Measurements from ENCODE around the gene MYF6. TPM values are rescaled to one million over a fixed set of nuclear protein-coding genes. Genes with fewer than 3 reads are reported as not detected.

The MYF6 gene
- total and polyA plus RNA-seq, 2 of the 8 experiments (the other 6 are each of a cell fraction or from before 2014, with no cell fraction given): 0.39 TPM; not detected in 1

DNA sequence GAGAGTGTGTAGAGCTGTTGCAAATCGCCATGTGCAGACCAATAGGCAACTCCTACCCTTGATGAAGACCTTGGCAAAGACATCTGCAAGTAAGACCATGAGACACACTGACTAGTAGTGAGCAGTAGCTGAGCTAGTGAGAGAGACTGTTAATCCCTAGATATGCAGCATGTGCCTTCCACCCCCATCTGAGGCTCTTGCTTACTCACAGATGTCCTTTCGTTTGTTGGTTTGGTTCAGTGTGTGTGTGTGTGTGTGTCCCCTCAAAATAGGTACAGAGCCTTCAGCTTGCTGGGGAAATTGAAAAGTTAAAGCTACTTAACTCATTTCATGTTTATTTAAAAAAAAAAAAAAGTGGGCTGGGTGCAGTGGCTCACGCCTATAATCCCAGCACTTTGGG lies 46.8 kb downstream of the MYF6 start (continued):
- TF ChIP-seq SIN3A (conservative IDR thresholded peaks at IDR 0.05 in 1 of 2, IDR thresholded peaks at IDR 0.05 in 1 of 2; ENCODE audit: low read depth in 1 of 2, low read length in 2 of 2): no peak

Data from H1 (cell line).